ENCODE measurements around the gene EXD3. TPM values are rescaled to one million over a fixed set of nuclear protein-coding genes. Genes with fewer than 3 reads are reported as not detected.
A peak's percentile ranks its signal among the peaks of the same experiment; 100 is the strongest.

EXD3 gene
- total and polyA plus RNA-seq, 9 of the 15 experiments (the other 6 are each of a cell fraction or from before 2014, with no cell fraction given) = 0.29 to 12.5 (median 3.9) TPM

DNA sequence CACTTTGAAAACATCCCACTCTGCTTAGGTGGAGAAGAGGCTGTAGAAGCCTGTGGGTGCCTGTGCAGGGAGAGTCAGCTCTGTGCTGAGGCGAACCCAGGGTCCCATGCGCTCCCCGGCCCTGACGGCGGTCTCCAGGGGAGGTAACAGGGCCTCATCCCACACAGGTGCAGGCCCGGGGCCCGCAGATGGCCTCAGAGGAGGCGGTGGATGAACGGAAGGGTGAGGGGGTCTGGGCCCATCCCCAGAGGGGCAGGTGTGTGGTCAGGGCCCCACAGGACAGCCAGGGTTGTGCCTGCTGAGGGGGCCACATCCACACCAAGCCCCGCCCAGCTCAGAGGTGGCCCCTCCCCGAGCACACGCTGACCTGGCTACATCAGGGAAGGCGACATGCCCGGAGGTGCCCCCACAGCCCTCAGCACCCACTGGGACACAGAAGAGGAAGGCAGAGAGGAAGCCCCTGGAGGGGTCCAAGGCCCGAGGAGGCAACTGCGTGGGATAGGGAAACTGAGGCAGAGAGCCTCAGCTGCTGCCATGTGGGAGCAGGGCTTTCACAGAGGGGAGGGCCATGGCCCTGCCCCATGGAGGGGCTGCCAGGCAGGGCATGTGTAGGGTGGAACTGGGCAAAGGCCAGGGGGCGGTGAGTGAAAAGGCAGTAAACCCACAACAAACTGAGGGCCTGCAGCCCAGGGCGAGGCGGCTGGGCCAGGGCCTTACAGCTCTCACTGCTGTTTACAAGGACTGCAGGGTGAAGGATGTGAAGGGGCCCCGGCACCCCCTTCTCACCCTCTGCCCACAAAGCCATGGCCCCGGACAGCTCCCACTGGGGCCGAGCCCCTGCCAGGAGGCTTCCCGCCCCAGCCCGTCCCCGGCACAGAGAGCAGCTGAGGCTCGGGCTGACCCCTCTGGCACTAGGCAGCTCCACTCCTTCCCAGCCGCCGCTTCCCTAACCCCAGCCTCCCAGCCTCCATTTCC, 29.5 kb downstream of the EXD3 start:
- ChIA-PET POLR2A (interaction anchor here (0.9 kb wide), 1 partner anchor 11 kb away, joined by 3 read pairs; no protein-coding TSS in a partner anchor), CTCF (ENCODE audit: low intra/inter-chr PET ratio) (no interaction called here)
- peaks cover 0 to 60% of the 10 kb centered on the region in 2 experiments; a peak in 2 of 5 replicates for H3K4me1 ChIP-seq (replicated peaks in 1 of 2; ENCODE audit: control insufficient read depth in 2 of 2, insufficient read depth in 2 of 2, low read length in 2 of 2)
- H3K9me3 ChIP-seq (replicated peaks; ENCODE audit: control insufficient read depth, insufficient read depth, low read depth, low read length) = no peaks in the 10 kb centered on the region
- H3K79me2 ChIP-seq (ENCODE audit: control insufficient read depth, insufficient read depth, low read length) = no peaks in the 10 kb centered on the region
- H4K20me1 ChIP-seq (replicated peaks; ENCODE audit: control insufficient read depth, insufficient read depth, low read length) = no peaks in the 10 kb centered on the region
- H3K9ac ChIP-seq (ENCODE audit: insufficient read depth in 1 of 2, low read depth in 2 of 2, low read length in 2 of 2) = peak overlapping the region in 1 of 2 experiments; percentile 36; a peak in 1 of 4 replicates
- no peaks in the 10 kb centered on the region for H3K9me1 ChIP-seq (ENCODE audit: control insufficient read depth, insufficient read depth, low read length)
- no peak overlapping the region for H2AFZ ChIP-seq (ENCODE audit: low read depth, low read length)
- no peaks in the 10 kb centered on the region for H3K27me3 ChIP-seq (ENCODE audit: control insufficient read depth in 2 of 2, insufficient read depth in 2 of 2, low read length in 2 of 2)
- WGBS (ENCODE audit: insufficient coverage, low coverage, missing lambda C conversion rate) = 90% methylated on average over 22 of the region's 28 CpGs
- 0 out of 3 replicates have a peak, but pooled peaks cover 2% of the 10 kb centered on the region for H3K36me3 ChIP-seq (ENCODE audit: control insufficient read depth, insufficient read depth, low read length)
- intact Hi-C loops (cut with micrococcal nuclease) = no loop called here
- in situ Hi-C loops (cut with MboI) = no loop called here
- ATAC-seq = no peak
- H3K4me2 ChIP-seq (ENCODE audit: insufficient read depth, low read length) = no peak overlapping the region
- H3K4me3 ChIP-seq = no peak overlapping the region
- TF ChIP-seq KDM5B (IDR thresholded peaks at IDR 0.05; ENCODE audit: insufficient replicate concordance, low read depth, low read length) (no peak), KAT2B (IDR thresholded peaks at IDR 0.05; ENCODE audit: low read depth, low read length) (no peak), PCBP1 (IDR thresholded peaks at IDR 0.05; ENCODE audit: low read depth, low read length, poor library complexity, severe bottlenecking) (peak; percentile 34)
- TSS peak; percentile 63 for BruUV-seq (replicated peaks)
- H3K27ac ChIP-seq (ENCODE audit: extremely low read depth, low read depth, low read length) = no peak overlapping the region
- no peak for FAIRE-seq
- no peak for DNase-seq (ENCODE audit: extremely low read depth in 1 of 4, low spot score in 3 of 4)
